Fibroblast of skin of back (primary cell): ENCODE results near the gene PDE9A.

ENCODE experiments used
- DNase-seq: peaks from one replicate; pipeline ENCODE4 v3.0.0-alpha.2; 2013

PDE9A gene

GRCh38 chr21:42744520-42745445 is 91.4 kb downstream of the PDE9A start:
- no peak for DNase-seq

GRCh38 chr21:42745511-42746239 is 92.3 kb downstream of the PDE9A start:
- DNase-seq = no peak

- no peak for DNase-seq
Measured at GRCh38 chr21:42746240-42746592, 92.8 kb downstream of the PDE9A start.

GRCh38 chr21:42746593-42747275 is 93.3 kb downstream of the PDE9A start:
- no peak for DNase-seq

GRCh38 chr21:42747276-42747701 is 93.9 kb downstream of the PDE9A start:
- no peak for DNase-seq

GRCh38 chr21:42747746-42748351 is 94.4 kb downstream of the PDE9A start:
- DNase-seq = no peak

- no peak for DNase-seq
Measured at GRCh38 chr21:42748620-42749176, 95.3 kb downstream of the PDE9A start.

- DNase-seq = no peak
Measured at GRCh38 chr21:42750737-42751530, 97.5 kb downstream of the PDE9A start.

GRCh38 chr21:42751866-42752265 is 98.4 kb downstream of the PDE9A start:
- no peak for DNase-seq

- DNase-seq = no peak
Measured at GRCh38 chr21:42753804-42754203, 100.4 kb downstream of the PDE9A start.

- no peak for DNase-seq
Measured at GRCh38 chr21:42754270-42754933, 101.0 kb downstream of the PDE9A start.

GRCh38 chr21:42755031-42755665 is 101.7 kb downstream of the PDE9A start:
- no peak for DNase-seq

- no peak for DNase-seq
Measured at GRCh38 chr21:42755766-42756579, 102.6 kb downstream of the PDE9A start.

GRCh38 chr21:42756580-42757250 is 103.3 kb downstream of the PDE9A start:
- no peak for DNase-seq

GRCh38 chr21:42757422-42757821 is 104.0 kb downstream of the PDE9A start:
- no peak for DNase-seq

GRCh38 chr21:42757826-42758655 is 104.6 kb downstream of the PDE9A start:
- no peak for DNase-seq

- no peak for DNase-seq
Measured at GRCh38 chr21:42758721-42759593, 105.5 kb downstream of the PDE9A start.
